ENCODE measurements around the gene DIPK1C.

DIPK1C gene

GRCh38 chr18:74388227-74388626, 68.9 kb downstream of the DIPK1C start:
- DNase-seq (ENCODE audit: low read depth, low spot score) = no peak

GRCh38 chr18:74387383-74387782, 69.7 kb downstream of the DIPK1C start:
- no peak for DNase-seq (ENCODE audit: low read depth, low spot score)

Data from activated naive CD8-positive, alpha-beta T cell treated with anti-CD3 and anti-CD28 coated beads, Interleukin-2, amount 50 U/mL, for 16 hours (primary cell).